Measurements from ENCODE around the gene TTC32. TPM values are rescaled to one million over a fixed set of nuclear protein-coding genes. Genes with fewer than 3 reads are reported as not detected.

Gene TTC32
- total and polyA plus RNA-seq, 2 of the 4 experiments (the other 2 are of a cell fraction), result 1.1 to 3.9 TPM

DNA sequence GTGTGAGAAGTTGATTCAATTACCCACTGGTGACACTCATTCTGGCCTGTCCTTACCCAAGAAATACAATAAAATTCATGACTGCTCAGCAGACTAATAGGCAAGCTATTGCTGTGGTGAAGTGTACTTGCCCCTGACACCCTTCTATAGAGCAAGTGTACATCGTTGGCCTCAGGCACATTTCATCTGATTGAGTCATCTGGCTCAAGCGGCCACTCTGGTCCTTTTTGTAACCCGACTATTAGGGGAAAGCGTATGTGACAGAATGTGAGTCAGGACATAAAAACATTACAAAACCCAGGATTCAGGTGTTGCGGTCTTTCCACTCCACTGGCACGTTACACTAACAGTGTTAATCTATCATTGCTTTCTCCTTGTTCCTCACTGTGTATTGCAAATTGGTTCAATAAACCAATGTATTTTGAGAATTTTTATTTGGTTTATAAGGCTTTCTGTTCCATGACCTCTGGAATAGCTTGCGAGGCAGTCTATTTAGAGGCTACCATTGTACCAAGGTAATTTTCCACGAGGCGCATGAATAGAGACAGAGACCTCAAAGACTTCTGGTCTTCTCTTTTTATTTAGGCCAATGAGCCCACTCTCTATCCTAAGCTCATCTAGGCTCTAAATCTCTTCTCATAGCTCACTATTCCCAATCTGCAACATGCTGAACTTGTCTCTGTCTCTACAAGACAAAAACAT lies 10.2 kb upstream of the TTC32 start:
- POLR2A ChIA-PET (ENCODE audit: unreplicated experiment), result no interaction called here

More for the DNA sequence above, 10.2 kb upstream of the TTC32 start:
- Histone ChIP-seq H3K14ac (replicated peaks; ENCODE audit: low read depth, low read length) (no peak overlapping the region), H3K9me1 (ENCODE audit: insufficient read depth, low read length) (no peaks in the 10 kb centered on the region), H3K4ac (ENCODE audit: low read depth, low read length) (no peak overlapping the region), H4K5ac (ENCODE audit: low read depth, low read length) (no peak overlapping the region), H3K9me3 (ENCODE audit: control insufficient read depth, insufficient read depth, low read length) (no peaks in the 10 kb centered on the region), H4K20me1 (ENCODE audit: insufficient read depth, low read length) (peaks cover 3% of the 10 kb centered on the region; the same call in 1 of the 2 replicates), H4K91ac (ENCODE audit: insufficient read depth, low read depth, low read length) (no peak overlapping the region), H3K18ac (ENCODE audit: low read depth, low read length) (no peak overlapping the region), H3K4me1 (ENCODE audit: control insufficient read depth, insufficient read depth, low read length) (no peaks in the 10 kb centered on the region; the same call in 1 of the 2 replicates), H3K56ac (ENCODE audit: extremely low read depth, insufficient read depth, low read length) (no peak overlapping the region), H2AFZ (replicated peaks; ENCODE audit: low read length, poor library complexity) (no peak overlapping the region), H2BK120ac (ENCODE audit: low read depth, low read length) (no peak overlapping the region), H2BK5ac (ENCODE audit: low read depth, low read length, poor library complexity, severe bottlenecking) (no peak overlapping the region), H3K4me2 (ENCODE audit: low read depth, low read length) (no peak overlapping the region), H3K9ac (ENCODE audit: low read depth, low read length) (no peak overlapping the region), H2BK20ac (ENCODE audit: low read depth, low read length) (no peak overlapping the region), H3K23ac (ENCODE audit: low read depth, low read length) (no peak overlapping the region), H4K8ac (ENCODE audit: low read depth in 2 of 2, low read length in 2 of 2) (no peak overlapping the region), H3K36me3 (ENCODE audit: control insufficient read depth, insufficient read depth, low read length) (peaks cover 6% of the 10 kb centered on the region), H3K79me1 (ENCODE audit: low read depth in 1 of 2, low read length in 2 of 2) (no peaks in the 10 kb centered on the region), H3K27ac (ENCODE audit: insufficient read depth, low read length) (no peak overlapping the region), H2BK15ac (ENCODE audit: low read depth, low read length) (no peak overlapping the region), H3K4me3 (ENCODE audit: insufficient read depth, low read depth, low read length) (no peak overlapping the region), H2AK5ac (ENCODE audit: low read depth, low read length) (no peak overlapping the region), H3K27me3 (ENCODE audit: control insufficient read depth, insufficient read depth, low read length) (peaks cover 4% of the 10 kb centered on the region; the same call in 1 of the 2 replicates), H2AK9ac (replicated peaks; ENCODE audit: low read depth, low read length, poor library complexity) (no peak overlapping the region)
- dilution Hi-C loops (cut with HindIII; ENCODE audit: low sequenced_read_pairs, unreplicated experiment) (no loop called here), intact Hi-C loops (cut with micrococcal nuclease) (no loop called here), in situ Hi-C loops (cut with MboI; ENCODE audit: low sequenced_read_pairs) (no loop called here)
- peak; percentile 98 for ATAC-seq (ENCODE audit: low read depth)
- no TSS peak for BruUV-seq (replicated peaks)
- WGBS, 2 experiments (ENCODE audit: extremely low coverage in 2 of 2, insufficient read length in 1 of 2), result 95% methylated on average over 2 of the region's 9 CpGs; no CpG with 5 or more reads in 1 of the 2 experiments
- peak; percentile 45; the same call in 1 of the 2 replicates for TF ChIP-seq CEBPB (IDR thresholded peaks at IDR 0.05; ENCODE audit: low read depth, low read length)
- TF ChIP-seq BHLHE40 (IDR thresholded peaks at IDR 0.05; ENCODE audit: low read depth, low read length), result peak; percentile 71
- TF ChIP-seq POLR2A (IDR thresholded peaks at IDR 0.05; ENCODE audit: low read depth, low read length), result no peak
- TF ChIP-seq FOS (IDR thresholded peaks at IDR 0.05; ENCODE audit: low read depth, low read length), result peak; percentile 65
- no peak for TF ChIP-seq MXI1 (IDR thresholded peaks at IDR 0.05; ENCODE audit: borderline replicate concordance, low read depth, low read length)
- TF ChIP-seq ELK1 (IDR thresholded peaks at IDR 0.05; ENCODE audit: borderline replicate concordance, low read depth, low read length), result no peak
- peak; percentile 85 for TF ChIP-seq RCOR1 (IDR thresholded peaks at IDR 0.05; ENCODE audit: insufficient replicate concordance, low read length)
- TF ChIP-seq MAFK (IDR thresholded peaks at IDR 0.05; ENCODE audit: low read depth, low read length), result peak; percentile 59
- CTCF ChIA-PET, result no interaction called here
- DNase-seq, result peak; percentile 93

All from IMR-90 (cell line).